ENCODE data around the gene TNN. TPM values are rescaled to one million over a fixed set of nuclear protein-coding genes. Genes with fewer than 3 reads are reported as not detected.
"Not testable (repeated sequence)": the region's sequence is repeated elsewhere in the genome, so short reads cannot be mapped to it uniquely, and the experiment has no call there.

TNN gene
- total RNA-seq = not detected
- polyA plus RNA-seq = under 1 TPM in 2 of 3 donors, not detected in 1; 0.01 TPM
- long read RNA-seq, donor 1 = 0 reads
- long read RNA-seq, donor 2 = 0 reads

- no peak for ATAC-seq
- no peaks in the 10 kb centered on the region for H3K36me3 ChIP-seq (ENCODE audit: insufficient read depth in 1 of 2, low read depth in 1 of 2)
- DNase-seq = no peak
- WGBS, 3 donors = 52 to 60% (median 57%) methylated on average over 9 of the region's 9 CpGs
- no peaks in the 10 kb centered on the region for H3K4me1 ChIP-seq
- no peak within 1 kb of the TSS for H3K27ac ChIP-seq
- intact Hi-C loops (cut with DNase I) = no loop called here
- TF ChIP-seq CTCF (IDR thresholded peaks at IDR 0.05) = no peak
- peaks cover 0 to 8% (median 0%) of the 10 kb centered on the region in 3 donors for H3K27me3 ChIP-seq (ENCODE audit: insufficient read depth in 3 of 3, low read length in 2 of 3)
- no peak within 1 kb of the TSS for H3K4me3 ChIP-seq
- no peaks in the 10 kb centered on the region for H3K9me3 ChIP-seq
Measured at GRCh38 chr1:175067362-175068106, at the start of gene TNN. TSS of gene TNN (plus strand) at chr1:175067833. CDS start at chr1:175077419, 9,586 bp downstream.

- 78 to 85% (median 80%) methylated on average over 3 of the region's 3 CpGs for WGBS, 3 donors
- Histone ChIP-seq H3K9me3 (no peaks in the 10 kb centered on the region), H3K27me3 (ENCODE audit: insufficient read depth in 3 of 3, low read length in 2 of 3) (no peaks in the 10 kb centered on the region), H3K4me3 (no peak overlapping the region), H3K36me3 (ENCODE audit: insufficient read depth in 1 of 2, low read depth in 1 of 2) (peaks cover 0 to 59% of the 10 kb centered on the region in 2 donors), H3K27ac (no peak overlapping the region), H3K4me1 (peaks cover 32% of the 10 kb centered on the region)
- ATAC-seq = no peak
- intact Hi-C loops (cut with DNase I) = no loop called here
- no peak for DNase-seq
- no peak for TF ChIP-seq CTCF (IDR thresholded peaks at IDR 0.05)
Measured at GRCh38 chr1:175019524-175019923, 48.1 kb upstream of the TNN start.

GRCh38 chr1:175023043-175023921 is 44.4 kb upstream of the TNN start, which contains the start of gene MRPS14:
TSS of gene MRPS14 (minus strand) at chr1:175023425. CDS start at chr1:175023408, 17 bp downstream.
- 2 to 3% (median 3%) methylated on average over 42 of the region's 42 CpGs for WGBS, 3 donors
- Histone ChIP-seq H3K4me3 (peak within 1 kb of the TSS; percentile 98), H3K27ac (peak within 1 kb of the TSS; percentile 93), H3K36me3 (ENCODE audit: insufficient read depth in 1 of 2, low read depth in 1 of 2) (peaks cover 0 to 22% of the 10 kb centered on the region in 2 donors), H3K9me3 (no peaks in the 10 kb centered on the region), H3K27me3 (ENCODE audit: insufficient read depth in 3 of 3, low read length in 2 of 3) (no peaks in the 10 kb centered on the region), H3K4me1 (peaks cover 11% of the 10 kb centered on the region)
- intact Hi-C loops (cut with DNase I) = loop anchor here (2.0 to 10.0 kb wide), 3 partner anchors 18 to 1192 kb away; partner anchors contain the start of gene KIAA0040 (in 1 of the 2)
- peak; percentile 98 for DNase-seq
- peak; percentile 99 to 100 (median 100) for ATAC-seq
- no peak for TF ChIP-seq CTCF (IDR thresholded peaks at IDR 0.05)

GRCh38 chr1:175023922-175024242 is 43.8 kb upstream of the TNN start:
- 52 to 70% (median 68%) methylated on average over 2 of the region's 2 CpGs for WGBS, 3 donors
- peak overlapping the region; percentile 93 for H3K27ac ChIP-seq

More at GRCh38 chr1:175023922-175024242, 43.8 kb upstream of the TNN start:
- Histone ChIP-seq H3K4me1 (peaks cover 11% of the 10 kb centered on the region), H3K4me3 (peak overlapping the region; percentile 98), H3K36me3 (ENCODE audit: insufficient read depth in 1 of 2, low read depth in 1 of 2) (peaks cover 0 to 16% of the 10 kb centered on the region in 2 donors)
- not testable (repeated sequence) for H3K9me3 ChIP-seq; DNase-seq; H3K27me3 ChIP-seq (ENCODE audit: insufficient read depth in 3 of 3, low read length in 2 of 3); ATAC-seq
- intact Hi-C loops (cut with DNase I) = loop anchor here (2.0 to 10.0 kb wide), 3 partner anchors 19 to 1191 kb away; partner anchors contain the start of gene KIAA0040 (in 1 of the 2)

Measured in psoas muscle (tissue), 8 donors.